GM19438 (cell line): ENCODE results near the gene CTR9.

Experiments used
- ATAC-seq: cut with Tn5 transposase; IDR thresholded peaks from one replicate; pipeline ENCODE4 v1.9.1; 2021; ENCODE audit warnings: low read depth; ENCODE audit not compliant: unreplicated experiment

Gene CTR9

GRCh38 chr11:10779086-10779485 is 28.0 kb downstream of the CTR9 start:
- no peak for ATAC-seq

DNA sequence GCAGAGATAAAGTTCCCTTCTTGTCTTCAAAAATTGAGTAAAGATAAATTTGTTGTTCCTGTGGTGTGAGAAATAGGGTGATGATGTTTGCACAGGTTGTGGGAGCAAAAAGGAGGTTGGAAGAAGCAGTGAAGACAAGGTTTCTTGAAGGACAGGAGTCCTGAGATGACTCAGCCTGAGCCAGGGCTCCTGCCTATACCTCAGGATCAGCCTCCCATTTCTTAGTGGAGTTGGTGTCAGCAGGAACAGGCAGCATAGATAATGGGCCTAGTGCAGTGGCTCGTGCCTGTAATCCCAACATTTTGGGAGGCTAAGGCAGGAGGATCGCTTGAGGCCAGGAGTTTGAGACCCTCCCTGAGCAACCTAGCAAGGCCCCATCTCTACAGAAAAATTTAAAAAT is 29.0 kb downstream of the CTR9 start:
- ATAC-seq = no peak

- ATAC-seq = no peak
These were observed 33.4 kb downstream of the CTR9 start for GRCh38 chr11:10784232-10785145.

DNA sequence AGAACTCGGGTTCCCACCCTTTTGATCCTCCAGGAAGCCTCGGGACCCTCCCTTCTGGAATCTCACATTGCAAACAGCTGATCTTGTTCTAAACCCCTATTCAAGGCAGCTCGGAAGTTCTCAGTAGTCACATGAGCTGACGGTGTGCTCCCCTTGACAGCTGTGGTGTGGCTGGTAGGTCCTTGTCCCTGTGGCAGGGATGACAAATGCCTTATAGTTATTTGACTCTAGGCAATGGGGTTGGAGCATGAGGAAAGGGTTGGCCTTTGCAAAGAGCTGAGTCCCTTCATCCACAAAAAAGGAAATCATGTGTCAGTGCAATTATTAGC is 34.1 kb downstream of the CTR9 start:
- no peak for ATAC-seq

DNA sequence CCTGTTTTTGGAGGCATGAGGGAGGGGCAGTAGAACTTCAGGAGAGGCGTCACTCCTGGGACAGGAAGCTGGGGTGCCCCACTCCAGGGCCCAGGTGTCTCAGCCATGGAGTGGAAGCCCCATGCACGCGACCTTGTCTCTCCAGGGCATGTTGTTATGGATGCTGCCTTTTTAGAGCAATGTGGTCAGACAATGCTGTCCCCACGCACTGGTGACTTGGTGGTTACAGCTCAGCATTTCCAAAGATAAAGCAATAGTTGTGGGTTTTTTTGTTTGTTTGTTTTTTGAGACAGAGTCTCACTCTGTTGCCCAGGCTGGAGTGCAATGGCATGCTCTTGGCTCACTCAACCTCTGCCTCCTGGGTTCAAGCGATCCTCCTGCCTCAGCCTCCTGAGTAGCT is 35.4 kb downstream of the CTR9 start:
- ATAC-seq = no peak

DNA sequence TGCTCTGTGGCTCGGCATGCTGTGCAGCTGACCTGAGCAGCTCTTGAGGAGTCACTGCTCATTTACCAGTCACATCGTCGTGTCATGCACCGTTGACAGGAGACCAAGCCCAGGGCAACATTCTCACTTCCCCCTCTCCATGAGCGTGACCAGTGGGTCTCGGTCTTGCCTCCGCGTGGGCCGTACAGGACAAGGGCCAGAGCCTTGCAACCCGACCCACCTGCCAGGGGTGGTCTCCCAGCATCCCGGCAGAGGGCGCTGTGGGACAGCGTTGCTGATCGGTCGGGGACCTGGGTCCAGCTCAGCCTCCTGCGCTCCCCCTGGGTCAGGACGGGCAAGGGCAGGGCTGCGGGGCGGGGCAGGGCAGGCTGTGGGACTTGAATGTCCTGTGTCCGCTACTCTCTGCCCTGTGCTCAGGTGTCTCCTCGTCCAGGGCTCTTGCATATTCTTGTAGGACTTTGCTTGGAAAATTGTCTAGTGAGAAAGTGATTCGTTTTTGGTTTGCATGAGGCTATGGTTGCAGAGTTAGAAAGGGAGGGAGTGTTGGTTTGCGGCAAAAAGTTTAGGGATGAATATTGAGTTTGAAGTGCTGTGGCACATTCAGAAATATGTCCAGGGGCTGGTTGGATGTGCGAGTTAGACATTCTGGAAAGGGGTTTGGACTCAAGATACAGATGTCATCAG is 41.5 kb downstream of the CTR9 start:
- ATAC-seq = peak; percentile 92

- ATAC-seq = no peak
These were observed 42.6 kb downstream of the CTR9 start for GRCh38 chr11:10793470-10794255.

DNA sequence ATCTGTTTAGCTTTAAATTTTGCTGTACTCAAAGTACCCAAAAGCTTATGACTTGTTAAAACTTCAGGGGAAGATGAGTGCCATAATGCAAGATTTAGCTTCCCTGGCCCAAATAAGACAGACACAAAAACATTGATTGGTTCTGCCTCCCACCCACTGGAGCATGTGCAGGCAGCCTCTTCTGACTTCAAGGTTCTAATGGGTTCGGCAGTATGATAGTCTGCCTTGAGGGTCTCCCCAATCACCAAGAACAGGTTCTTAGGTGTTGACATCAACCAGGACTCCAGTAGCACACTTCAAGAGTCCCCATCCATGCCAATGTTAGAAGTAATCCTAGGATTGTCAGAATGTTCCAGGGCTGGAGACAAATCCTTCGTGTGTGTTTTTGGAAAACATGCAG is 45.1 kb downstream of the CTR9 start:
- ATAC-seq = no peak

DNA sequence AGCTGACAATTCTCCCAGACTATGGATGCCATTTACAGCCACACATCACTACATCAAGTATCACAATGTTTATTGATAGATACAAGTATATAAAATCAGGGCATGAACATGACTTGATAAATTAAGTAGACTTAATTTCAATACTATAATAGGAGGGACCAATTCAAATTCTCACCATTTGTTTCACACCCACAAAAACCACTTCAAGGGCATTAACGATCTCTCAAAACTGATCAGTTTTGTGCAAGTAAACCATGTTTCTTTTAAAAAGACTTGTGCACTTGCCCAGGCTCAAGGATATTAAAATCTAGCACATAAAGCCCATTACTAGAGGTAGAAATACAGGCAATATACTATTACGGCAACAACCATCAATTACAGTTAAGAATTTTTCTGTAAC is 46.0 kb downstream of the CTR9 start:
- ATAC-seq = no peak

- ATAC-seq = no peak
These were observed 46.5 kb downstream of the CTR9 start for GRCh38 chr11:10797531-10797930.

DNA sequence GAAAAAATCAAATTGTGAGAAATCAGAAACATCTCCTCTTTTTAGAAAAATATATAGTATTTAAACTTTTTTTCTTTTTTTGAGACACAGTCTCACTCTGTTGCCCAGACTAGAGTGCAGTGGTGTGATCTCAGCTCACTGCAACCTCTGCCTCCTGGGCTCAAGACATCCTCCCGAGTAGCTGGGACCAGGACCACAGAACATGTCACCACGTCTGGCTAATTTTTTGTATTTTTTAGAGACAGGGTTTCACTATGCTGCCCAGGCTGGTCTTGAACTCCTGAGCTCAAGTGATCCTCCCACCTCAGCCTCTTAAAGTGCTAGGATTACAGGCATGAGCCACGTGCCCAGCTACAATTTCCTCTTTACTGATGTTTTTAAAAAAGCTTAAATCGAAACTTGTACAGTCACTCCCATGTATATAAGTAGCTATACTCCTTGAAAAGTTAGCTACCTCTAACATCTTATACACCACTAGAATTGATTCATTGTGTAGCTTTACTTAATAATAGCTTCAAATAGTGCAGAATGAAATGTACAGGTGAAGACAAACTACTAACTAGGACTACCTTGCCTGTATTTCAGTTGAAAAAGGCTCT is 47.4 kb downstream of the CTR9 start:
- ATAC-seq = no peak

- no peak for ATAC-seq
These were observed 49.2 kb downstream of the CTR9 start for GRCh38 chr11:10800292-10800691.

GRCh38 chr11:10803676-10804075 is 52.6 kb downstream of the CTR9 start:
- ATAC-seq = no peak

GRCh38 chr11:10805741-10806140 is 54.7 kb downstream of the CTR9 start:
- ATAC-seq = no peak

GRCh38 chr11:10806206-10806605 is 55.2 kb downstream of the CTR9 start:
- ATAC-seq = no peak

GRCh38 chr11:10807493-10808234 is 56.6 kb downstream of the CTR9 start:
- ATAC-seq = peak; percentile 10

- peak; percentile 2 for ATAC-seq
These were observed 57.1 kb downstream of the CTR9 start for GRCh38 chr11:10808235-10808552.

GRCh38 chr11:10808553-10809372 is 57.7 kb downstream of the CTR9 start, which contains the start of gene EIF4G2:
Gene EIF4G2 (minus strand): TSS chr11:10808926.
- peak; percentile 94 for ATAC-seq

- peak; percentile 28 for ATAC-seq
These were observed 58.5 kb downstream of the CTR9 start for GRCh38 chr11:10809373-10810160.
